WTC11 (cell line): ENCODE measurements around the gene TMOD3. TPM values are rescaled to one million over a fixed set of nuclear protein-coding genes. Genes with fewer than 3 reads are reported as not detected.

ENCODE experiments used
- ATAC-seq: fragments of 200-7000 bp; cut with Tn5 transposase; 2 replicates; pipeline ENCODE4 v1.10.0; 2021; ENCODE audit warnings: mild to moderate bottlenecking, moderate library complexity
- CTCF ChIA-PET: fragments of 300-600 bp; sonication (Branson Sonifier 250); formaldehyde crosslinking; loops from one replicate; lab custom pipeline; 2021; ENCODE audit warnings: antibody characterized with exemption; lab: Charles Lee
- POLR2A ChIA-PET: fragments of 350-600 bp; sonication (Branson Sonifier 250); formaldehyde crosslinking; loops from one replicate; lab custom pipeline; 2021; ENCODE audit warnings: antibody characterized with exemption; lab: Charles Lee
- DNase-seq: peaks from one replicate; pipeline ENCODE4 v3.0.0; 2021; ENCODE audit warnings: low spot score
- H3K27ac Mint-ChIP-seq: 2 replicates; pipeline ENCODE4 v1.8.0; 2021; ENCODE audit warnings: mixed read lengths
- H3K27me3 Mint-ChIP-seq: 2 replicates; pipeline ENCODE4 v1.8.0; 2021; ENCODE audit warnings: low read depth, mild to moderate bottlenecking, moderate library complexity, mixed read lengths
- H3K36me3 Mint-ChIP-seq: 2 replicates; pipeline ENCODE4 v1.8.0; 2021; ENCODE audit warnings: mixed read lengths
- H3K4me1 Mint-ChIP-seq: 2 replicates; pipeline ENCODE4 v1.8.0; 2022; ENCODE audit warnings: mixed read lengths
- H3K4me3 Mint-ChIP-seq: 2 replicates; pipeline ENCODE4 v1.8.0; 2021; ENCODE audit warnings: mild to moderate bottlenecking, moderate library complexity, mixed read lengths
- H3K9me3 Mint-ChIP-seq: 2 replicates; pipeline ENCODE4 v1.8.0; 2021; ENCODE audit warnings: mixed read lengths
- FOXP1 ChIP-seq: sonication (generic); formaldehyde crosslinking; IDR thresholded peaks from 2 replicates; pipeline ENCODE4 v1.8.0; 2022; ENCODE audit warnings: missing genetic modification reagents, mild to moderate bottlenecking, moderate library complexity, borderline replicate concordance
- GABPB1 ChIP-seq: sonication (generic); formaldehyde crosslinking; IDR thresholded peaks from 2 replicates; pipeline ENCODE4 v1.8.1; 2023; ENCODE audit warnings: mild to moderate bottlenecking, missing genetic modification reagents
- HMGA2 ChIP-seq: fragments of 250-450 bp; sonication (Bioruptor Pico); IDR thresholded peaks from 2 replicates; pipeline ENCODE4 v1.4.0; 2021; ENCODE audit warnings: mild to moderate bottlenecking, moderate library complexity
- IRF2 ChIP-seq: sonication (generic); formaldehyde crosslinking; IDR thresholded peaks from 2 replicates; pipeline ENCODE4 v1.8.0; 2022; ENCODE audit warnings: low read depth, missing genetic modification reagents, borderline replicate concordance
- JAZF1 ChIP-seq: fragments of 250-450 bp; sonication (Bioruptor Pico); IDR thresholded peaks from 2 replicates; pipeline ENCODE4 v1.9.0; 2021; ENCODE audit warnings: moderate library complexity, mild to moderate bottlenecking, inconsistent platforms
- JUN ChIP-seq: sonication (generic); formaldehyde crosslinking; IDR thresholded peaks from 2 replicates; pipeline ENCODE4 v1.8.0; 2023; ENCODE audit warnings: mild to moderate bottlenecking, missing genetic modification reagents
- MYBL2 ChIP-seq: sonication (generic); formaldehyde crosslinking; IDR thresholded peaks from 2 replicates; pipeline ENCODE4 v1.8.1; 2023; ENCODE audit warnings: mild to moderate bottlenecking, moderate library complexity, missing genetic modification reagents
- NFATC4 ChIP-seq: fragments of 250-450 bp; sonication (Bioruptor Pico); IDR thresholded peaks from 2 replicates; pipeline ENCODE4 v1.9.0; 2021; ENCODE audit warnings: mild to moderate bottlenecking
- OVOL2 ChIP-seq: fragments of 250-450 bp; sonication (Bioruptor Pico); IDR thresholded peaks from 2 replicates; pipeline ENCODE4 v1.9.0; 2021; ENCODE audit warnings: mild to moderate bottlenecking, borderline replicate concordance
- RORB ChIP-seq: fragments of 250-450 bp; sonication (Bioruptor Pico); IDR thresholded peaks from 2 replicates; pipeline ENCODE4 v1.9.0; 2021; ENCODE audit warnings: mild to moderate bottlenecking
- SOX15 ChIP-seq: fragments of 250-450 bp; sonication (Bioruptor Pico); IDR thresholded peaks from 2 replicates; pipeline ENCODE4 v1.9.0; 2021; ENCODE audit warnings: mild to moderate bottlenecking
- ZNF263 ChIP-seq: sonication (generic); formaldehyde crosslinking; IDR thresholded peaks from 2 replicates; pipeline ENCODE4 v1.8.1; 2022; ENCODE audit warnings: low read depth, mild to moderate bottlenecking, moderate library complexity, missing genetic modification reagents
- ZNF416 ChIP-seq: fragments of 250-450 bp; sonication (Bioruptor Pico); IDR thresholded peaks from 2 replicates; pipeline ENCODE4 v1.9.0; 2021; ENCODE audit warnings: mild to moderate bottlenecking, inconsistent platforms
- ZNF423 ChIP-seq: fragments of 250-450 bp; sonication (Bioruptor Pico); IDR thresholded peaks from 2 replicates; pipeline ENCODE4 v2.1.2; 2022; ENCODE audit warnings: mild to moderate bottlenecking, moderate library complexity
- ZNF671 ChIP-seq: fragments of 250-450 bp; sonication (Bioruptor Pico); IDR thresholded peaks from 2 replicates; pipeline ENCODE4 v1.8.0; 2021; ENCODE audit warnings: mild to moderate bottlenecking
- total RNA-seq: library from RNA; stranded (reverse); gene quantifications from 3 replicates; pipeline ENCODE4 v1.2.3, GENCODE V29; 2021
- TF ChIP-seq, protein P1 (sequence below): fragments of 250-450 bp; sonication (Bioruptor Pico); IDR thresholded peaks from 2 replicates; pipeline ENCODE4 v1.9.0; 2021; ENCODE audit warnings: mild to moderate bottlenecking
- TF ChIP-seq, protein P2 (sequence below): sonication (generic); formaldehyde crosslinking; IDR thresholded peaks from 2 replicates; pipeline ENCODE4 v1.8.1; 2023; ENCODE audit warnings: mild to moderate bottlenecking, missing genetic modification reagents
- TF ChIP-seq, protein P3 (sequence below): fragments of 250-450 bp; sonication (Bioruptor Pico); IDR thresholded peaks from 2 replicates; pipeline ENCODE4 v2.1.2; 2022; ENCODE audit warnings: mild to moderate bottlenecking, moderate library complexity
- TF ChIP-seq, protein P4 (sequence below): sonication (generic); formaldehyde crosslinking; IDR thresholded peaks from 2 replicates; pipeline ENCODE4 v1.8.1; 2023; ENCODE audit warnings: mild to moderate bottlenecking, missing genetic modification reagents
- TF ChIP-seq, protein P5 (sequence below): sonication (generic); formaldehyde crosslinking; IDR thresholded peaks from 2 replicates; pipeline ENCODE4 v1.8.1; 2022; ENCODE audit warnings: missing genetic modification reagents, borderline replicate concordance
- TF ChIP-seq, protein P6 (sequence below): fragments of 250-450 bp; sonication (Bioruptor Pico); IDR thresholded peaks from 2 replicates; pipeline ENCODE4 v1.8.0; 2021; ENCODE audit warnings: mild to moderate bottlenecking
- TF ChIP-seq, protein P7 (sequence below): fragments of 250-450 bp; sonication (Bioruptor Pico); IDR thresholded peaks from 2 replicates; pipeline ENCODE4 v1.9.0; 2021; ENCODE audit warnings: mild to moderate bottlenecking

Gene TMOD3
- total RNA-seq, 1 experiment from 2014 or later = 40.6 TPM

DNA sequence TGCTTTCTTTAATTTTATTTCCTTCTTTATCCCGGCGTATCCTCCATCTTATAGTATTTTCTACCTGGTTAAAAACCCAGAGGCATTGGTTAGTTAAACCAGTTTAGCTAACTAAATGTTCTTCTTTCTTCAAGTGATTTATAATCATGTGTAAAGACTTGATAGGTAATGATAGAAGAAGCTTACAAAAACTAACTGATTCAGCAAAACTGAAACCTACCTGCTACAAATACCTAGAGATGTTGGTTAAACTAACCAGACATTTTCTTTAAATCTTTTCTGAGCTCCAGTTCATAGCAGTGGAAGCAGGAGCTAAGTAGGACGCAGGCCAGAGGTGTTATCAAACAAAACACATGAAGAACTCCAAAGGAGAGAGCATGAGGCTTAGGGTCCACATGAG, 97.4 kb downstream of the TMOD3 start:
- Mint-ChIP-seq H3K27ac (no peak overlapping the region), H3K9me3 (no peaks in the 10 kb centered on the region), H3K4me3 (no peak overlapping the region), H3K27me3 (no peaks in the 10 kb centered on the region), H3K4me1 (peaks cover 9% of the 10 kb centered on the region), H3K36me3 (peaks cover 5% of the 10 kb centered on the region)
- no peak for TF ChIP-seq FOXP1
- TF ChIP-seq ZNF416 (CRISPR knock-in tag) = no peak
- TF ChIP-seq, protein P1, sequence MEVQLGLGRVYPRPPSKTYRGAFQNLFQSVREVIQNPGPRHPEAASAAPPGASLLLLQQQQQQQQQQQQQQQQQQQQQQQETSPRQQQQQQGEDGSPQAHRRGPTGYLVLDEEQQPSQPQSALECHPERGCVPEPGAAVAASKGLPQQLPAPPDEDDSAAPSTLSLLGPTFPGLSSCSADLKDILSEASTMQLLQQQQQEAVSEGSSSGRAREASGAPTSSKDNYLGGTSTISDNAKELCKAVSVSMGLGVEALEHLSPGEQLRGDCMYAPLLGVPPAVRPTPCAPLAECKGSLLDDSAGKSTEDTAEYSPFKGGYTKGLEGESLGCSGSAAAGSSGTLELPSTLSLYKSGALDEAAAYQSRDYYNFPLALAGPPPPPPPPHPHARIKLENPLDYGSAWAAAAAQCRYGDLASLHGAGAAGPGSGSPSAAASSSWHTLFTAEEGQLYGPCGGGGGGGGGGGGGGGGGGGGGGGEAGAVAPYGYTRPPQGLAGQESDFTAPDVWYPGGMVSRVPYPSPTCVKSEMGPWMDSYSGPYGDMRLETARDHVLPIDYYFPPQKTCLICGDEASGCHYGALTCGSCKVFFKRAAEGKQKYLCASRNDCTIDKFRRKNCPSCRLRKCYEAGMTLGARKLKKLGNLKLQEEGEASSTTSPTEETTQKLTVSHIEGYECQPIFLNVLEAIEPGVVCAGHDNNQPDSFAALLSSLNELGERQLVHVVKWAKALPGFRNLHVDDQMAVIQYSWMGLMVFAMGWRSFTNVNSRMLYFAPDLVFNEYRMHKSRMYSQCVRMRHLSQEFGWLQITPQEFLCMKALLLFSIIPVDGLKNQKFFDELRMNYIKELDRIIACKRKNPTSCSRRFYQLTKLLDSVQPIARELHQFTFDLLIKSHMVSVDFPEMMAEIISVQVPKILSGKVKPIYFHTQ (CRISPR knock-in tag) = no peak
- TF ChIP-seq, protein P2, sequence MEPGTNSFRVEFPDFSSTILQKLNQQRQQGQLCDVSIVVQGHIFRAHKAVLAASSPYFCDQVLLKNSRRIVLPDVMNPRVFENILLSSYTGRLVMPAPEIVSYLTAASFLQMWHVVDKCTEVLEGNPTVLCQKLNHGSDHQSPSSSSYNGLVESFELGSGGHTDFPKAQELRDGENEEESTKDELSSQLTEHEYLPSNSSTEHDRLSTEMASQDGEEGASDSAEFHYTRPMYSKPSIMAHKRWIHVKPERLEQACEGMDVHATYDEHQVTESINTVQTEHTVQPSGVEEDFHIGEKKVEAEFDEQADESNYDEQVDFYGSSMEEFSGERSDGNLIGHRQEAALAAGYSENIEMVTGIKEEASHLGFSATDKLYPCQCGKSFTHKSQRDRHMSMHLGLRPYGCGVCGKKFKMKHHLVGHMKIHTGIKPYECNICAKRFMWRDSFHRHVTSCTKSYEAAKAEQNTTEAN (CRISPR knock-in tag) = no peak
- TF ChIP-seq MYBL2 (CRISPR knock-in tag) = no peak
- TF ChIP-seq, protein P3, sequence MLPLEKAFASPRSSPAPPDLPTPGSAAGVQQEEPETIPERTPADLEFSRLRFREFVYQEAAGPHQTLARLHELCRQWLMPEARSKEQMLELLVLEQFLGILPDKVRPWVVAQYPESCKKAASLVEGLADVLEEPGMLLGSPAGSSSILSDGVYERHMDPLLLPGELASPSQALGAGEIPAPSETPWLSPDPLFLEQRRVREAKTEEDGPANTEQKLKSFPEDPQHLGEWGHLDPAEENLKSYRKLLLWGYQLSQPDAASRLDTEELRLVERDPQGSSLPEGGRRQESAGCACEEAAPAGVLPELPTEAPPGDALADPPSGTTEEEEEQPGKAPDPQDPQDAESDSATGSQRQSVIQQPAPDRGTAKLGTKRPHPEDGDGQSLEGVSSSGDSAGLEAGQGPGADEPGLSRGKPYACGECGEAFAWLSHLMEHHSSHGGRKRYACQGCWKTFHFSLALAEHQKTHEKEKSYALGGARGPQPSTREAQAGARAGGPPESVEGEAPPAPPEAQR (CRISPR knock-in tag) = no peak
- no peak for TF ChIP-seq HMGA2
- no peak for TF ChIP-seq JUN (CRISPR knock-in tag)
- no peak for TF ChIP-seq JAZF1 (CRISPR knock-in tag)
- TF ChIP-seq, protein P4, sequence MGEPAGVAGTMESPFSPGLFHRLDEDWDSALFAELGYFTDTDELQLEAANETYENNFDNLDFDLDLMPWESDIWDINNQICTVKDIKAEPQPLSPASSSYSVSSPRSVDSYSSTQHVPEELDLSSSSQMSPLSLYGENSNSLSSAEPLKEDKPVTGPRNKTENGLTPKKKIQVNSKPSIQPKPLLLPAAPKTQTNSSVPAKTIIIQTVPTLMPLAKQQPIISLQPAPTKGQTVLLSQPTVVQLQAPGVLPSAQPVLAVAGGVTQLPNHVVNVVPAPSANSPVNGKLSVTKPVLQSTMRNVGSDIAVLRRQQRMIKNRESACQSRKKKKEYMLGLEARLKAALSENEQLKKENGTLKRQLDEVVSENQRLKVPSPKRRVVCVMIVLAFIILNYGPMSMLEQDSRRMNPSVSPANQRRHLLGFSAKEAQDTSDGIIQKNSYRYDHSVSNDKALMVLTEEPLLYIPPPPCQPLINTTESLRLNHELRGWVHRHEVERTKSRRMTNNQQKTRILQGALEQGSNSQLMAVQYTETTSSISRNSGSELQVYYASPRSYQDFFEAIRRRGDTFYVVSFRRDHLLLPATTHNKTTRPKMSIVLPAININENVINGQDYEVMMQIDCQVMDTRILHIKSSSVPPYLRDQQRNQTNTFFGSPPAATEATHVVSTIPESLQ = no peak
- TF ChIP-seq GABPB1 (CRISPR knock-in tag) = no peak
- TF ChIP-seq OVOL2 = no peak
- TF ChIP-seq NFATC4 (CRISPR knock-in tag) = no peak
- POLR2A ChIA-PET = no interaction called here
- DNase-seq = no peak
- ATAC-seq = no peak
- CTCF ChIA-PET = interaction anchor here (0.9 to 1.5 kb wide), 3 partner anchors 9 to 152 kb away, joined by 3 to 7 read pairs (median 4); no protein-coding TSS in a partner anchor

DNA sequence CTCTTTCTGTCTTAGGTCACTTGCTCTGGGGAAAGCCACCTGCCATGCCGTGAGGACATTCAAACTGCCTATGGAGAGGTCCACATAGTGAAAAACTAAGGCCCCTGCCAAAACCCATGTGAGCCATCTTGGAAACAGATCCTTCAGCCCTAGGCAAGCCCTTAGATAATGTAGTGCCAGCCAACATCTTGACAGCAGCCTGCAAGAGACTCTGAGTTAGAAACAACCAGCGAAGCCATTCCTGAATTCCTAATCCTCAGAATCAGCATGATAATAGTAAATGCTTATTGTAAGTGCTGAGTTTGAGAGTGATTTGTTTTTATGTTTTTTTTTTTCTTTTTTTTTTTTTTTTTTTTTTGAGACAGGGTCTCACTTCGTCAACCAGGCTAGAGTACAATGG, 101.6 kb downstream of the TMOD3 start:
- ChIA-PET CTCF (interaction anchor here (0.7 to 3.1 kb wide), 2 partner anchors 13 to 276 kb away, joined by 3 to 17 read pairs; no protein-coding TSS in a partner anchor), POLR2A (interaction anchor here (0.7 kb wide), 1 partner anchor 286 kb away, joined by 9 read pairs; no protein-coding TSS in a partner anchor)
- no peak overlapping the region for H3K4me3 Mint-ChIP-seq
- peaks cover 3% of the 10 kb centered on the region; the same call in 1 of the 2 replicates for H3K36me3 Mint-ChIP-seq
- no peak overlapping the region for H3K27ac Mint-ChIP-seq
- no peaks in the 10 kb centered on the region for H3K27me3 Mint-ChIP-seq
- TF ChIP-seq IRF2 (CRISPR knock-in tag) = no peak
- no peak for TF ChIP-seq SOX15 (CRISPR knock-in tag)
- TF ChIP-seq, all 79 proteins: peak for 0
- H3K4me1 Mint-ChIP-seq = peaks cover 4% of the 10 kb centered on the region
- peak; percentile 65 for ATAC-seq
- no peak for DNase-seq
- H3K9me3 Mint-ChIP-seq = no peaks in the 10 kb centered on the region

DNA sequence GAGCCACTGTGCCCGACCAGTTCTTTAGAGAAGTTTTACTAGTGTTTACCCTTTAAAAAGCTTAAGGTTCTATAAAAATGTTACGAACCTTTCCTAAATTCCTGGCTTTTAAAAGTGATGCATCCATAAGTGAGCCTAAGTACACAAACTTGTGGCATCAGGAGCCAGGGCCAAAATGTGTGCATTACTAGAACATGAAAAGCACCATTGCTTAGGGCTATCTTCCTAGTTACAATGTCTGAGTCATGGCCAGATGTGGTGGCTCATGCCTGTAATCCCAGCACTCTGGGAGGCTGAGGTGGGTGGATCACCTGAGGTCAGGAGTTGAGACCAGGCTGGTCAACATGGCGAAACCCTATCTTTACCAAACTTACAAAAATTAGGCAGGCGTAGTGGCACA, 102.2 kb downstream of the TMOD3 start:
- CTCF ChIA-PET = interaction anchor here (0.9 to 3.1 kb wide), 2 partner anchors 14 to 148 kb away, joined by 3 to 17 read pairs; no protein-coding TSS in a partner anchor
- peaks cover 3% of the 10 kb centered on the region; the same call in 1 of the 2 replicates for H3K36me3 Mint-ChIP-seq
- no peak for TF ChIP-seq FOXP1
- no peak for TF ChIP-seq SOX15 (CRISPR knock-in tag)
- TF ChIP-seq, protein P5, sequence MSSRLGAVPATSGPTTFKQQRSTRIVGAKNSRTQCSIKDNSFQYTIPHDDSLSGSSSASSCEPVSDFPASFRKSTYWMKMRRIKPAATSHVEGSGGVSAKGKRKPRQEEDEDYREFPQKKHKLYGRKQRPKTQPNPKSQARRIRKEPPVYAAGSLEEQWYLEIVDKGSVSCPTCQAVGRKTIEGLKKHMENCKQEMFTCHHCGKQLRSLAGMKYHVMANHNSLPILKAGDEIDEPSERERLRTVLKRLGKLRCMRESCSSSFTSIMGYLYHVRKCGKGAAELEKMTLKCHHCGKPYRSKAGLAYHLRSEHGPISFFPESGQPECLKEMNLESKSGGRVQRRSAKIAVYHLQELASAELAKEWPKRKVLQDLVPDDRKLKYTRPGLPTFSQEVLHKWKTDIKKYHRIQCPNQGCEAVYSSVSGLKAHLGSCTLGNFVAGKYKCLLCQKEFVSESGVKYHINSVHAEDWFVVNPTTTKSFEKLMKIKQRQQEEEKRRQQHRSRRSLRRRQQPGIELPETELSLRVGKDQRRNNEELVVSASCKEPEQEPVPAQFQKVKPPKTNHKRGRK = no peak
- no peak for TF ChIP-seq ZNF263 (CRISPR knock-in tag)
- TF ChIP-seq MYBL2 (CRISPR knock-in tag) = no peak
- no peak for TF ChIP-seq ZNF423 (CRISPR knock-in tag)
- TF ChIP-seq ZNF671 (CRISPR knock-in tag) = no peak
- TF ChIP-seq, protein P6, sequence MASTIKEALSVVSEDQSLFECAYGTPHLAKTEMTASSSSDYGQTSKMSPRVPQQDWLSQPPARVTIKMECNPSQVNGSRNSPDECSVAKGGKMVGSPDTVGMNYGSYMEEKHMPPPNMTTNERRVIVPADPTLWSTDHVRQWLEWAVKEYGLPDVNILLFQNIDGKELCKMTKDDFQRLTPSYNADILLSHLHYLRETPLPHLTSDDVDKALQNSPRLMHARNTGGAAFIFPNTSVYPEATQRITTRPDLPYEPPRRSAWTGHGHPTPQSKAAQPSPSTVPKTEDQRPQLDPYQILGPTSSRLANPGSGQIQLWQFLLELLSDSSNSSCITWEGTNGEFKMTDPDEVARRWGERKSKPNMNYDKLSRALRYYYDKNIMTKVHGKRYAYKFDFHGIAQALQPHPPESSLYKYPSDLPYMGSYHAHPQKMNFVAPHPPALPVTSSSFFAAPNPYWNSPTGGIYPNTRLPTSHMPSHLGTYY (CRISPR knock-in tag) = no peak
- no peak for TF ChIP-seq RORB (CRISPR knock-in tag)
- TF ChIP-seq, protein P7, sequence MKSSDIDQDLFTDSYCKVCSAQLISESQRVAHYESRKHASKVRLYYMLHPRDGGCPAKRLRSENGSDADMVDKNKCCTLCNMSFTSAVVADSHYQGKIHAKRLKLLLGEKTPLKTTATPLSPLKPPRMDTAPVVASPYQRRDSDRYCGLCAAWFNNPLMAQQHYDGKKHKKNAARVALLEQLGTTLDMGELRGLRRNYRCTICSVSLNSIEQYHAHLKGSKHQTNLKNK (CRISPR knock-in tag) = no peak

More for the DNA sequence above, 102.2 kb downstream of the TMOD3 start:
- no peaks in the 10 kb centered on the region for H3K27me3 Mint-ChIP-seq
- POLR2A ChIA-PET = interaction anchor here (0.7 kb wide), 1 partner anchor 286 kb away, joined by 9 read pairs; no protein-coding TSS in a partner anchor
- H3K27ac Mint-ChIP-seq = no peak overlapping the region
- no peak for DNase-seq
- H3K9me3 Mint-ChIP-seq = no peaks in the 10 kb centered on the region
- peaks cover 4% of the 10 kb centered on the region for H3K4me1 Mint-ChIP-seq
- ATAC-seq = no peak
- no peak overlapping the region for H3K4me3 Mint-ChIP-seq
